ENCODE data around the gene PRDM9.

GRCh38 chr5:23506329-23507236, 826 bp upstream of the PRDM9 start:
- TF ChIP-seq CTCF (IDR thresholded peaks at IDR 0.05 in 4 of 5, conservative IDR thresholded peaks at IDR 0.05 in 1 of 5) (no peak), POLR2A (IDR thresholded peaks at IDR 0.05) (no peak)

Measured in gastrocnemius medialis (tissue), 4 donors.